GM12874 (cell line): Measurements from ENCODE around the gene DMTF1.

ENCODE experiments used
- CTCF ChIP-seq: IDR thresholded peaks from 2 replicates; pipeline ENCODE4 v1.5.1; 2011; ENCODE audit warnings: low read depth, mild to moderate bottlenecking, control low read depth, low read length, moderate library complexity; ENCODE audit not compliant: insufficient read depth

The DMTF1 gene

GRCh38 chr7:87116315-87116714 lies 35.9 kb upstream of the DMTF1 start:
- TF ChIP-seq CTCF, result no peak

GRCh38 chr7:87119581-87119980 lies 32.7 kb upstream of the DMTF1 start:
- TF ChIP-seq CTCF, result no peak

- no peak for TF ChIP-seq CTCF
These were observed 29.1 kb upstream of the DMTF1 start for GRCh38 chr7:87123105-87123504.

- TF ChIP-seq CTCF, result no peak
These were observed 25.2 kb upstream of the DMTF1 start for GRCh38 chr7:87127019-87127418.

- TF ChIP-seq CTCF, result no peak
These were observed 23.4 kb upstream of the DMTF1 start for GRCh38 chr7:87128861-87129267.

- TF ChIP-seq CTCF, result no peak
These were observed 22.9 kb upstream of the DMTF1 start for GRCh38 chr7:87129332-87129731.

GRCh38 chr7:87129848-87130247 lies 22.4 kb upstream of the DMTF1 start:
- no peak for TF ChIP-seq CTCF

GRCh38 chr7:87131771-87132170 lies 20.5 kb upstream of the DMTF1 start:
- no peak for TF ChIP-seq CTCF
